Ecto neural progenitor cell (in vitro differentiated cells): ENCODE results near the gene HBE1.
"Not testable (repeated sequence)": the region's sequence is repeated elsewhere in the genome, so short reads cannot be mapped to it uniquely, and the experiment has no call there.

Experiments used
- DNase-seq: peaks from one replicate; pipeline ENCODE4 v3.0.0-alpha.2; 2018; ENCODE audit warnings: low spot score

Gene HBE1

DNA sequence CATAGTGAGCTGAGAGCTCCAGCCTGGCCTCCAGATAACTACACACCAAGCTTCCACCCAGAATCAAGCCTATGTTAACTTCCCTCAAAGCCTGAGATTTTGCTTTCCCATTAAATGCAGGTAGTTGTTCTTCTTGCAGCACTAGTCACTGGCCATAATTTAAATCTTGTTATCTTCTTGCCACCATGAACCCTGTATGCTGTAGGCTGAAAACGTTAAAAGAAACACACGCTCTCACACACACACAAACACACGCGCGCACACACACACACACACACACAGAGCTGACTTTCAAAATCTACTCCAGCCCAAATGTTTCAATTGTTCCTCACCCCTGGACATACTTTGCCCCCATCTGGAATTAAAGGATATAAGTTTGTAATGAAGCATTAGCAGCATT is 16.3 kb downstream of the HBE1 start:
- not testable (repeated sequence) for DNase-seq

DNA sequence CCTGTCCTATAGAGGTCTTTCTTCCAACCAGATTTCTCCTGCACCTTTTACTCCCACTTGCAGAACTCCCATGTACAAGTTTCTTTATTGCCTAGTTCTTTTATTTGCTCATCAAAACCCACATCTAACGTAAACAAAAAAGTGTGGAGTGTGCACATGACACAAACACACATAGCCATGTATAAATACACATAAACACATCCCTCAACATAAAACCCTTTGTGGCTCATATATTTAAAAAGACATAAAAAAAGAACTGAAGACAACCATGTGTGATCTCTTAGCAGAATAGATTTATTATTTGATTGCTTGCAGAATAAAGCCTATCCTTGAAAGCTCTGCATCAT is 16.9 kb downstream of the HBE1 start:
- DNase-seq = no peak

GRCh38 chr11:5252192-5252918 is 17.4 kb downstream of the HBE1 start:
- no peak for DNase-seq

DNA sequence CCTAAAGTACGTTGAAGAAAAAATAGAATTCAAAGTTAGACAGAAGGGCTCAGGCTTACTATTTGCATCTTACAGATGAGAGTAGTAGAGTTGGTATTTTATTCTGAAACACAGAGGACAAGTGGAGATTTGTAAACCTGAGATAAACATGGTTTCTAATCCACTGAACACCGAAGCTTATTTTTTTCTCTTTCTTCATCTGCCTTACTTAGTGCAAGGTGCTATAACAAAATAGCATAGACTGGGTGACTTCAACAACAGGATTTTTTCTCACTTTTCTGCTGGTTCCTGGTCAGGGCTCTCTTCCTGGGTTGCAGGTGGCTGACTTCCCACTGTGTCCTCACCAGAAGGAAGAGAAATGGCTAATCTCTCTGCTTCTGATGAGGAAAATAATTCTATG is 18.0 kb downstream of the HBE1 start:
- DNase-seq = no peak

- DNase-seq = no peak
These were observed 19.1 kb downstream of the HBE1 start for GRCh38 chr11:5250543-5251204.

DNA sequence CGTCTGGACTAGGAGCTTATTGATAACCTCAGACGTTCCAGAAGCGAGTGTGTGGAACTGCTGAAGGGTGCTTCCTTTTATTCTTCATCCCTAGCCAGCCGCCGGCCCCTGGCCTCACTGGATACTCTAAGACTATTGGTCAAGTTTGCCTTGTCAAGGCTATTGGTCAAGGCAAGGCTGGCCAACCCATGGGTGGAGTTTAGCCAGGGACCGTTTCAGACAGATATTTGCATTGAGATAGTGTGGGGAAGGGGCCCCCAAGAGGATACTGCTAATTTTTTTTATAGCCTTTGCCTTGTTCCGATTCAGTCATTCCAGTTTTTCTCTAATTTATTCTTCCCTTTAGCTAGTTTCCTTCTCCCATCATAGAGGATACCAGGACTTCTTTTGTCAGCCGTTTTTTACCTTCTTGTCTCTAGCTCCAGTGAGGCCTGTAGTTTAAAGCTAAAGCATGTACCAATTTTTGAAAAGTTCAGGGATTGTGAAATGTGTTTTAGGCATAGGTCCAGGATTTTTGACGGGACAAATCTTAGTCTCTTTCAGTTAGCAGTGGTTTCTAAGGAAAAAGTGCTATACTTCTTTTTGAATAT is 19.8 kb downstream of the HBE1 start, which contains the start of gene HBG1:
HBG1 (minus strand) TSS at position 51 of the 590 bp plus-strand sequence. CDS start 53 bp downstream, outside the sequence.
- DNase-seq = not testable (repeated sequence)

DNA sequence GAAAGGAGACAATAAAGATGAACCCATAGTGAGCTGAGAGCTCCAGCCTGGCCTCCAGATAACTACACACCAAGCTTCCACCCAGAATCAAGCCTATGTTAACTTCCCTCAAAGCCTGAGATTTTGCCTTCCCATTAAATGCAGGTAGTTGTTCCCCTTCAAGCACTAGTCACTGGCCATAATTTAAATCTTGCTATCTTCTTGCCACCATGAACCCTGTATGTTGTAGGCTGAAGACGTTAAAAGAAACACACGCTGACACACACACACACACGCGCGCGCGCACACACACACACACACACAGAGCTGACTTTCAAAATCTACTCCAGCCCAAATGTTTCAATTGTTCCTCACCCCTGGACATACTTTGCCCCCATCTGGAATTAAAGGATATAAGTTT is 21.2 kb downstream of the HBE1 start:
- not testable (repeated sequence) for DNase-seq

GRCh38 chr11:5247472-5248192 is 22.1 kb downstream of the HBE1 start:
- DNase-seq = no peak

GRCh38 chr11:5246772-5247471 is 22.8 kb downstream of the HBE1 start:
- DNase-seq = no peak

DNA sequence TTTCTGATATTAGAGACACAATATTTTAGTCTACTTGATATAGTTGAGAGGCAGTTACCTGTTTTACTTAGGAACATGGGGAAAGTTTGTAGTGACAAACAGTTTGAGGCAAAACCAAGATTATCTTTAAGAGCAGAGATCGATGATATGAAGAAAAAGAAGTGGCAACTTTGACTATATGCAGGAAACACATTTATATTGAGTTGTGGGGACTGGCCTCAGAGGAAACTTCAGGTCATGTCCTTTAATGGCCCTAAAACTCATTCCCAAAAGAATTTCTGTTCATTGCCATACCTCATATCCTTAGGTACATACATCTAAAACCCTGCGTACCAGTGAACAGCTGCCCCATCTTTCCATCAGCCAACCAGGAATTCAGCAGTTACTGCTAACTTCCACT is 24.6 kb downstream of the HBE1 start:
- DNase-seq = no peak

- DNase-seq = no peak
These were observed 25.9 kb downstream of the HBE1 start for GRCh38 chr11:5243816-5244180.

- no peak for DNase-seq
These were observed 26.6 kb downstream of the HBE1 start for GRCh38 chr11:5242933-5243815.

DNA sequence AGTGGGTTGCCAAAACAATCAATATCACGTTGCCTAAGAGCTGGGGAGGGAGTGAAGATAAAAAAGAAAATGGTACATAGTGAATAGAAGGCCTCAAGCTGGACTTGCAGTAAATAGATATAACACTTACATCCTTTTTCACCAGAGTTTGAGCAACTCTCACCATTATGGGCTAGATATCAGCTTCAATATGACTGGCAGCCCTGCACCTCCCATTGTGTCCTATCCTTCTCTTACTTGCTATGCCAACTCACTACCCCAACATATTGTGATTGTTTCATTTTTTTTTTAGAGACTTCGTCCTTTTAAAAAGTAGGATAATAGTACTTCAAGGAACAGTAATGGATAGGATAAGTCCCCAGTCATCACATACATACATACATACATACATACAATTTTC is 27.5 kb downstream of the HBE1 start:
- DNase-seq = no peak

DNA sequence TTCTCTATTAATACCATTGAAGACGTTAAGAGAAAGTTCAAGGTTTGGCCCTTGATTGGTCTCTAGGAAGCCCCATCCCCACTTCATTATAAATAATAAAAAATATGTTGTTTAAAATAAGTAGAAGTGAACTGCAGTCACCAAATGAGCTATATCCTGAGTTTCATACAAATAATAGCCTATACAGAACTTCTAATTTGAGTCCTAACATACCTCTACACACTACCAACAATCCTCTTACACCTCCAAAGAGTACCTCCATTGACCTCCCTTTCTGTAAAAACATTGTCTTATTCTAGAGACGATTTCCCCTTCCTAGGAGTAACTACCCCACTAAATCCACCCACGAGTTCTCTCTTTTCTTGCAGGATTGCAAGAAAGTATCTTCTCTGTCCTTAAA is 28.3 kb downstream of the HBE1 start:
- DNase-seq = no peak

DNA sequence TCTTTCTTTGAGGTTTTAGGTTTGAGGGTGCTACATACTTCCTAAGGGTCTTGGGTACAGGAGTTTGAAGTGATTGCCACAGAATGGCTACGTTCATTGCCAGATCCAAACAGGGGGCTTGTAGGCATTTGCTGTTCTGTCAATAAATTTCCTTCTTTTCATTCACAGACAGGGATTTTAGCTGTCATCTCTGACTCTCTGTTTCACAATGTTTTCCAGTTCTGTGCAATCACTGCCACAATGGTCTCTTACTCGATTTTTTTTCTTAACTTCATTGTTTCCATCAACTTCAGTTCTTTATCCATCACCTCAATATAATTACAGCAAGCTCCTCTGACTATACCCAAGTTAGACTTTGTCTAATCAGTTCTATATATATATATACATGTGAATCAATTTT is 29.3 kb downstream of the HBE1 start:
- no peak for DNase-seq

GRCh38 chr11:5240056-5240455 is 29.7 kb downstream of the HBE1 start:
- no peak for DNase-seq

DNA sequence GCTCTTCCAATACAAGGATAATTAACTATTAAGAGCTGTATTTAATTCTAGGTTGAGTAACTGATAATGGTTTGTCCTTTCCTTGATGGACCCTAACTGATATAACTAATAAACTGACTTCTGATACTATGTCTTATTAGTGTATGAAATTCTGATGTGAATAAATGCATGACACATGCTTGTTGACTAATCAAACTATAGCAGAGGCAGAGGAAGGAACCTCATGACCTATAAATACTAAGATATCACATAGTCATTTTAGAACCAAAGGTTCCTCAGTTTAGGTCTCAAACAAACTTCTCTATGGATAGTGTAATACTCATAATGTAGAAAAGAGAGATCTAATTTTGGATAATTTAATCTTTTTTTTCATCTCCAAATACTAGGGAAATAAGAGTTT is 30.7 kb downstream of the HBE1 start:
- no peak for DNase-seq

GRCh38 chr11:5238486-5238885 is 31.3 kb downstream of the HBE1 start:
- DNase-seq = no peak

DNA sequence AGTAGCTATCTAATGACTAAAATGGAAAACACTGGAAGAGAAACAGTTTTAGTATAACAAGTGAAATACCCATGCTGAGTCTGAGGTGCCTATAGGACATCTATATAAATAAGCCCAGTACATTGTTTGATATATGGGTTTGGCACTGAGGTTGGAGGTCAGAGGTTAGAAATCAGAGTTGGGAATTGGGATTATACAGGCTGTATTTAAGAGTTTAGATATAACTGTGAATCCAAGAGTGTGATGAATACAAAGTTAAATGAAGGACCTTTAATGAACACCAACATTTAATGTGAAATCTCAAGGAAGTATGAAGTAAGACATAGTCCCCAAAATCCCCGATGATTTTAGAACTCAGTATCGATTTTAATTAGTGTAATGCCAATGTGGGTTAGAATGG is 32.3 kb downstream of the HBE1 start:
- no peak for DNase-seq

DNA sequence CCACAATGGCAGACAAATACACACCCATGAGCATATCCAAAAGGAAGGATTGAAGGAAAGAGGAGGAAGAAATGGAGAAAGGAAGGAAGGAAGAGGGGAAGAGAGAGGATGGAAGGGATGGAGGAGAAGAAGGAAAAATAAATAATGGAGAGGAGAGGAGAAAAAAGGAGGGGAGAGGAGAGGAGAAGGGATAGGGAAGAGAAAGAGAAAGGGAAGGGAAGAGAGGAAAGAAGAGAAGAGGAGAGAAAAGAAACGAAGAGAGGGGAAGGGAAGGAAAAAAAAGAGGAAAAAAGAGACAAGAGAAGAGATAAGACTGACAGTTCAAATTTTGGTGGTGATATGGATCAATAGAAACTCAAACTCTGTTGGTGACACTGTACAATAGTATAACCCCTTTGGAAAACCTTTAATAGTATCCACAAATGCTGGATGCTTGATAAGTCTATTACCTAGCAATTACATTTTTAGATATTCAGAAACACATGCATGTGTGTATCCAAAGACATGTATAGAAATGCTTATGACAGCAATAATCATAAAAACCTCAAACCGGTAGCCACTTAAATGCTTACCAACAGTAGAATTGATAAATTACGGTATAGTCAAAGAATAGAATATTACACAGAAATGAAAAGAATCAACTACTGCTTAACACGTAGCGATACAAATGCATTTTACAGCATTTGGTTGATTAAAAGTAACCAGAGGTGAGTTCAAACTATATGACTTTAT is 34.2 kb downstream of the HBE1 start:
- no peak for DNase-seq
